ENCODE measurements around the gene RPL41.

RPL41 gene

DNA sequence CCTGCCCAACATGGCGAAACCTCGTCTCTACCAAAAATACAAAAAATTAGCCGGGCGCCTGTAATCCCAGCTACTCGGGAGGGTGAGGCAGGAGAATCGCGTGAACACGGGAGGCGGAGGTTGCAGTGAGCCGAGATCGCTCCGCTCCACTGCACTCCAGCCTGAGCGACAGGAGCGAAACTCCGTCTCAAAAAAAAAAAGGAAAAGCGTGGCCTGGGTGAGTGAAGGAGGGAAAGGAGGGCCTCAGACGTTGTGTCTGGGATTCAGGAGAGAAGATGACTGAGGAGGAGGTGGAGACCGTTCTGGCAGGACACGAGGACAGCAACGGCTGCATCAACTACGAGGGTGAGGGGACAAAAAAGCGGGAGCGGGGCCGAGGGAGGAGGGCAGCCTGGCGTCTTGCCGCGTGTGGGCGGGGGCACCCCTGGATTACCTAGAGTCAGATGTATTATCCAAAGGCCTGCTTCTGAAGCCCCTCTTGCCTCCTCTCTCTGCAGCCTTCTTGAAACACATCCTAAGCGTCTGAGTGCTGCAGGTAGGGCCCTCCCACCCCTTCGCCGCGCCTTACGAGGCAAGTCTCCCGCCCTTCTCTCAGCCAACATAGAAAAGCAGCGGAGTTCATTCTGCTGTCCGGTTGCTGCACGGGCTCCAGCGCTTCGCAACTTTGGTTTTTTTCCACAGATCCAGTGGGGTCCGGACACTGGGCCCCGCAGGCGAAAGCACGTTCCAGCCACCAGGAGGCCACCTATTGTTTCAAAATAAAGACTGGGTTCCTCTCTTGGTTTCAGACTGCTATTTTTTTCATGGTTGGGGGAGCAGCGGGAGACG, 41.0 kb downstream of the RPL41 start:
- peak; percentile 40 for DNase-seq

DNA sequence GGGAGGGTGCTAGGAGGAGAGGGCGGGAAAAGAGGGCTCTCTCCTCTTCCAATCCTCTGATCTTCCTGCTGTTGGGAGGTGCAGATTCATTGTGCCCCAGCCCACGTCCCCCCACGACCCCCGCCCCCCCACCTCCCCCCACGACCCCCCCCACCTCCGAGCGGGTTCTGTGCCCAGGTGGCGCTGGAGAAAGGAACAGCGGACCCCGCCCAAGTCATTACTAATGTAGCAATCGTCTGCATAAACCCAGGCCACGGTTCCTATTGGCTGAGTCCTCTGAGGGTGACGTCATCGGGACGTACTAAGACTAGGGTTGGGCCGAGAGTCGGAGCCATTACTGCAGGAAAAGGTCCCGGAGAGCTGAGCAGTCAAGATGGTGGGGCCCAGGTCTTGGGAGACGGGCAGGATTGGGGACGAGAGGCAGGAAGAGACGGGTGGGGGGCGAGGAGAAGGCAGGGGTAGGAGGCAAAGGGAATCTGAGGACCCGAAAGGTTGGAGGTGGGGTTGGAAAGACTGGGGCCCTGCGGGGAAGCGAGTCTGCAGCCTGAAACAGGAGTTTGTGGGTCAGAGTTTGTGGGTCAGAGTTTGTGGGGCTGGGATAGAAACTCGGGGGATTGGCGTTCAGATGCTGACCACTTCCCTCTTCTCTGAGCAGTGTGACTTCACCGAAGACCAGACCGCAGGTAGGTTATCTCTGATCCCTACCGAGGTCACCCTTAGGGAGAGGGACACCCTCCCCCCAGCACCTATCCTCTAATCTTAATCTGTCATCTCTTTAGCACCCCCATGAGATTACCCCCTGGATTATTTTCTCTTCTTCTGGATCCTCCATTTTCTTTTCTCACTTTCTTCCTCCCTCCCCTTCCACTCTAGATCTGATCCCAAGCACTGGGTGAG, 41.8 kb downstream of the RPL41 start, which contains the start of gene MYL6:
MYL6 (plus strand) TSS at position 331 of the 897 bp plus-strand sequence; CDS start at position 374, 43 bp downstream.
- peak; percentile 84 for DNase-seq

DNA sequence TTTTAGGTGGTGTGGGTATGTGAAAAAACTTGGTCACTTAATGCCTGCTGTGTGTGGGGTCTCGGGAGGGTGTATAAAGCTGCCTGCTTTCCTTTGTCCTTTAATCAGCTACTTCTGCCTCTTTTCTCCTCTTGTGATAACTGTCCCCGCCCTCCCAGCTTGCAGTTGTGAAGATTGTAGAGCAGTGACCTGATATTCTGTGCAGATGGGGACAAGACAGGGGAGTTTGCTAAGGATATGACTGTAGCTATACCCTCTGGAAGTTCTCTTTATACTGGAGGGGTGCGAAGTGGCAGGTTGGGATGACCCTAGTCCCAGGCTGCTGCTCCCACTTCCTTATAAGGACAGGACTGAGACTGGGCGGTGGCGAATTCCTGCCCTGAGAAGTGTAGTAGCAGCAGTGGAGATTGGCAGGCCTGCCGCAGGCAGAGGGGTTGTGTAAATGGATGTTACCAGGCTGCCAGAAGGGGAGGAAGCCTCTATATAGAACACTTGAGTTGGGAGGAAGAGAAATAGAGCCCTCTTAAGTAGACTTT, 42.6 kb downstream of the RPL41 start:
- DNase-seq, result no peak

DNA sequence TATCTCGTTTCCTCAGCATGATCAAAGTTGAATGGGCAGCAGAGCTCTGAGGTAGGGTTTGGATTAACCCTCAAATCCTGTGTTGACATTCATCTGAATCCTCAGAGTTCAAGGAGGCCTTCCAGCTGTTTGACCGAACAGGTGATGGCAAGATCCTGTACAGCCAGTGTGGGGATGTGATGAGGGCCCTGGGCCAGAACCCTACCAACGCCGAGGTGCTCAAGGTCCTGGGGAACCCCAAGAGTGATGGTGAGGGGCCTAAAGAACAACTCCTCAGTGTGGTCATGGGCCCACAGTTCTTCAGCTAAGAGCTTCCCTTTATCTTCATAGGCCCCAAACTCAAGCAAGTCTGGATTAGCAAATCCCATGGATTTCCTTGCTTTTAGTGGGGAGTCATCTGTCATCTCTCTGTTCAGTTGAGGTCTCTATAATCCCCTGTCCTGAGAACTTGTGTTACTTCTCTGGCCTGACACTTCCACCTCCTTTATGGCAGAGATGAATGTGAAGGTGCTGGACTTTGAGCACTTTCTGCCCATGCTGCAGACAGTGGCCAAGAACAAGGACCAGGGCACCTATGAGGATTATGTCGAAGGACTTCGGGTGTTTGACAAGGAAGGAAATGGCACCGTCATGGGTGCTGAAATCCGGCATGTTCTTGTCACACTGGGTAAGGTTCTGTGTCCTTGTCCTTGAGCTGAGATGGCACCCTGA, 43.2 kb downstream of the RPL41 start:
- DNase-seq, result no peak

DNA sequence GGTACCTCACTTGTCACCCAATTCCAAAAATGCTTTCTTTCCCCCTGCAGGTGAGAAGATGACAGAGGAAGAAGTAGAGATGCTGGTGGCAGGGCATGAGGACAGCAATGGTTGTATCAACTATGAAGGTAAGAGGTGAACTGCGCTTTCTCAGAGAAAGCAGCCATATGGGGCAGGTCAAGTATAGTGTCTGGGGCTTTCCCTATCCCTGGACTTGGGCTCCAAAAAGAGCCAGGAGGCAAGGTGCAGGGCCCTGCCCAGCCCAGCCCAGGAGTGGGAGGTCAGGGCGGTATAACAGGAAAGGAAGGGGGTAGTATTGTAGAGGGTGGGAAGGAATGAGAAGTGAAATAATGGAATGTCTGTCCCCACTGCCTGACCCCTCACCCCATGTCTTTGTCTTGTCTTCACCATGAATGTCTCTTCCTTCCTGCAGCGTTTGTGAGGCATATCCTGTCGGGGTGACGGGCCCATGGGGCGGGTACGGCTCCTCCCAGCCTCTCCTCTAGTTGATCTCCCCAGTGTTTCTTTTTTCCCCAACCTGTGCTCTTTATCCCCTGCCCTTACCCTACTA, 43.8 kb downstream of the RPL41 start:
- DNase-seq, result peak; percentile 45

DNA sequence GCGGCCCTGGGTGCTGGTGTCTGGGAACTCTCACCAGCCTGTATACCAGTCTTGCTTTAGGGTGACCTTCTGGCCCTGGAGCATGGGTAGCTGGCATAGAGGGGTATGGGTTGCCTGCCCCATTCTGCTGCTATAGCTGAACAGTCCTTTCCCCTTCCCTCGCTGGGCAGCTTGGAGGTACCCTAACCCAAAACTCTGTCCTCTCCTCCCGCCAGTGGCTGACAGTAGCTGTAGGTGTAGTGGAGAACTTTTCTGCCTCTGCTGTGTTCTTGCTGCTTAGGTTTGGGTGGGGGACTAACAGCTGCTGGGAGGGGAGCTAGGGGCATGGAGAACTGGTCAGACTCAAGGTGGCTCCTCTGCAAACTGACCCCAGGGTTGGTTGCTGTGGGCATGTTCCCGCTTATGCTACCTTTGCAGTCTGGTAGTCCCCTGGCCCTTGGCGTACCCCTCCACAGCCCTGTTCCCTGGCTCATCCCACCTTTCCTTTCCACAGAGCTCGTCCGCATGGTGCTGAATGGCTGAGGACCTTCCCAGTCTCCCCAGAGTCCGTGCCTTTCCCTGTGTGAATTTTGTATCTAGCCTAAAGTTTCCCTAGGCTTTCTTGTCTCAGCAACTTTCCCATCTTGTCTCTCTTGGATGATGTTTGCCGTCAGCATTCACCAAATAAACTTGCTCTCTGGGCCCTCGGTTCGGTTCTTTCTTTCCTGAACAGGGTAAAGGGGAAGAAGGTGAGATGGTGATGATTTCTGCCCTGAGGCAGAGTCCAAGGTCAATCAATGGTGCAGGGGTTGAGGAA, 44.7 kb downstream of the RPL41 start:
- DNase-seq, result no peak

DNA sequence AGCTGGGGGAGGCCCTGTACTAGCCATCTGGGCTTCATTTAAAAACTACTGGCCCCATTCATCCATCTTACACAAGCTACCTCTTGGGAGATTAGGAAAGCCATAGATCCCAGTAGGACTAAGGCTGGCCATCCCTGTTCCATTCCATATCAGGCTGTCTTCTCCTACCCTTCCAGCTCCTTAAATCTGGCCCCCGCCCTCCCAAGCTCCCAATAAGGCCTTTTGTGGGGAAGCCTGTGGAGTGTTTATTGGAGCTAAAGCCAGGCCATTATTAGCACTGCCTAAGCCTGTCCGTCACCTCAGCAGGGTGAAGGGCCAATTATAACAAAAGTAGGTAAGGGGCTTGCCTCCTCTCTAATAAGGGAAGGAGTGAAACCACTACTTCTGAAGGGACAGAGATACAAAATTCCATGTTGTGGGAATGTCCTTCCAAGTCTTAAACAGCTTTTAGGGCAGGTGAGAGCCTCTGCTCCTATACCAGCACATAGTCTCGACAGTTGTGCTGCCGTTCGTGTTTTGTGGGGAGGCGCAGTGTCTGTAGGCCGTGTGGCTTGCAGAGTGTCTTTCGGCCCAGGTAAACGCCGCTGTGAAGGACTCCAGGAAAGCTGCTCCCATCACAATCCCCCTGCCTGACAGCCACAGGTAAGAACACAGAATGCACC, 45.4 kb downstream of the RPL41 start:
- DNase-seq, result no peak

DNA sequence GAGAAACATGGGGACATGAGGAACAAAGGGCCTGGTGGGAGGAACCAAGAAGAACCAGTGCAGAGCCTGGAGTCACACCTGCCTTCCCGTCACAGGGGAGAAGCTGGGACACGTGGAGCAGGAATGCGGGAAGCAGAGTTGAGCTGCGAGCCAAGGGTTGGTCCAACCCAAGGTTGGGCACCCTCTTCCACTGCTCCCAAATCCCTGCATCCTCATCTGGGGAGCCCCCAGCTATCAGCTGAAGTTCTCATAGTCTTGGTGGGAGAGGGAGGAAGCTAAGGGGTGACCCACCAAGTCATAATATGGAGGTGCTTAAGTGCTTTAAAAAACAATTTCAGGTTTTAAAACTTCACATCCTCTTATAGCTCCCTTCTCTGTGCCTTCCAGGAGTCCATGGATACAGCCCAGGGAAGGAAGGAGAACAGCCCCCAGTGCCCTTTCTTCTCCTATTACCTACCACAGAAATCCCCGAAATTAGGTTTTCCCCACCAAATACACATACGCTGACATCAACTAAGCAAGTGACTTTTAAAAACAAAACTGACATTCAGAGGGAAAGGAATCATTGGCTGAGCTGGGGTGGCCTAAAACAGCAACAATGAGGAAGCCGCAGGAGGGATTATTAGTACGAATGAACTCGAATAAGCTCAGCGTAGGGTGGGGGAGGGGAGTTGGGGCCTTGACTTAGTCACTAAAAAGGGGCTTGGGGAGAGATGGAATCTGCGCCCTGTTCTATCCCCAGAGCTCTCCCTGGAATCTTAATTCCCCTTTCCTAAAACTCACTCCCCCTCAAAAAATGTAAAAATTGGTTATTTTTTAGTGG, 46.2 kb downstream of the RPL41 start:
- no peak for DNase-seq

DNA sequence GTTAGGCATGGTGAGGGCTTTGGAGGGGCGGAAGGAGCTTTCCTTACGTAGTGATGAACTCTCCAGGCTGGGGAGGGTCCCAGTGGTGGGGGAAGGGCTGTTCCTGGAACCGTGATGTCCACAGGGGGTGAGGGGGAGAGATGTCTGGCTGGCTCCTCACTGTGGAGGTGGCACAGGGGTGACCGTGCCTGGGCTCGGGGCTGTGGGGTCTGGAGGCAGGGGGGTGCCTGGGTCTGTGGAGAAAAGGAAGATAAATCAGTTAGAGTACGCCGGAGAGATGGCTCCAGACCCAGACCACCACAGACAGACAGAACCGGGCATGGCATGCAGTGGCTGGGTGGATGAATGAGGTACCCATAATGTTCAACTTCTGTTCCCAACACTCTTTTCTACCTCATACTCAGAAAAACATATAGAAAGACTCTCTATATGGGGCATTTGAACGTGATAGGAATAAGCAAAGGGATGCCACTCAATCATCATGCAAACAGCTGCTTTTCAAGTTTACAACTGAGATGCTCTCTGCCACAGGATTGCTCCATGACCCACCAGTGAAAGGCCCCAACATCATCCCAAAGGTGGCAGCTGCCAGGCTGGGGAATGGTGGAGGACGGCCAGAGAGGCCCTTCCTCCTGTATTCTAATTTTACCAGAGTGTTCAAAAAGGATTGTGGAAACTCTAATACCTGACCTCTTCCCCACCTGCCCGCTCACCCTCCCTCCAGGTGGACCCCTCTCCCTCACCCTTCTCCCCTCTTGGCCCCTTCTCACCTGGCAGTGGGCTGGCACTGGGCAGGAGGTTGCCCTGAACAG, 47.3 kb downstream of the RPL41 start:
- DNase-seq, result no peak

DNA sequence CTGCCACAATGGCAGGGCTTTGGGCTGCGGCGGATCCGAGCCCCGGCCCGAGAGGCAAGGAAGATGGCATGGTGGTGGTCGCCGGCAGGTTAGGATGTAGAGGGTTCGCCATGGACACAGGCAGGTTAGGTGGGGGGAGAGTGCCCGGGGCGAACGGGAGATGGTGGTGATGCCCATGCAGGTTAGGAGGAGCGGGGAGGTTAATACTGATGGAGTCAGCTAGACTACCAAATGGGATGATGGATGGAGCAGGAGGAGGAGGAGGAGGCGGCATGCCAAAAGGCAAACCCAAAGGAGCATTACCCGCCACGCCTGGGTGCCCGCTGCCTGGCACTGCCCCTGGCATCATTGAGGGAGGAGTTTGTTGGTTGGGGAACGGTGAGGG, 47.9 kb downstream of the RPL41 start:
- no peak for DNase-seq

DNA sequence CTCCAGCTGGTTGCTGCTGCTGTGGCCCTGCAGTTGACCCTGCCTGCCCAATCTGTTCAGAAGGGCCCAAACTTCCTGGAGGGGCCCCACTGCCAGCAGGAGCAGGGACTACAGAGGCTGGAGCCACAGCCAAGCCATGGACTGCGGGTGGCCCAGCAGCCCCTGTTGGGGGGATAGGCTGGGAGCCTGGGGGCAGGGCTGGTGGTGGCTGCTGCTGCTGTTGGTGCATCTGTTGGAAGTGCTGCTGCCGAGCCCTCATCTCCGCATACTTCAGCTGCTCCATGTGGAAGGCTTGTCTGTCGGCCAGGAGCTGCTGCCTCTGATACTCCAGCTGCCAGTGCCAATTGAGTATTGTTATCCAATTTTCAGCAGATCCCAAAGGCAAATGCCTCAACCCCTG, 48.9 kb downstream of the RPL41 start:
- DNase-seq, result no peak

All from activated CD4-positive, alpha-beta T cell treated with anti-CD3 and anti-CD28 coated beads for 1 hour (primary cell).